Chondrocyte (in vitro differentiated cells): ENCODE results near the gene TMEM169. TPM values are rescaled to one million over a fixed set of nuclear protein-coding genes. Genes with fewer than 3 reads are reported as not detected.

Experiments
- DNase-seq: peaks from one replicate; pipeline ENCODE4 v3.0.0; 2021; ENCODE audit warnings: mixed read lengths, low spot score
- H3K27ac Mint-ChIP-seq: one replicate; pipeline ENCODE4 v1.8.0; 2021; ENCODE audit warnings: mild to moderate bottlenecking, moderate library complexity, mixed read lengths; ENCODE audit not compliant: unreplicated experiment
- H3K27me3 Mint-ChIP-seq: 2 replicates; pipeline ENCODE4 v1.8.0; 2021; ENCODE audit warnings: low read depth, mixed read lengths
- H3K36me3 Mint-ChIP-seq: 2 replicates; pipeline ENCODE4 v1.8.0; 2021; ENCODE audit warnings: low read depth, mixed read lengths
- H3K4me1 Mint-ChIP-seq: 2 replicates; pipeline ENCODE4 v1.8.0; 2021; ENCODE audit warnings: low read depth, mild to moderate bottlenecking, mixed read lengths
- H3K4me3 Mint-ChIP-seq: one replicate; pipeline ENCODE4 v1.8.0; 2021; ENCODE audit warnings: mild to moderate bottlenecking, moderate library complexity, mixed read lengths; ENCODE audit not compliant: unreplicated experiment
- H3K9me3 Mint-ChIP-seq: 2 replicates; pipeline ENCODE4 v1.8.0; 2021; ENCODE audit warnings: low read depth, mixed read lengths
- total RNA-seq: library from RNA; stranded (reverse); gene quantifications from 3 replicates; pipeline ENCODE4 v1.2.1, GENCODE V29; 2021
- TF ChIP-seq, protein P1 (sequence below): fragments of 200-600 bp; sonication (generic); IDR thresholded peaks from 2 replicates; pipeline ENCODE4 v1.5.0; 2021; ENCODE audit warnings: antibody characterized with exemption, mild to moderate bottlenecking, moderate library complexity

The TMEM169 gene
- total RNA-seq, 1 donor from 2014 or later: 1.3 TPM

- no peak for DNase-seq
- TF ChIP-seq, protein P1, sequence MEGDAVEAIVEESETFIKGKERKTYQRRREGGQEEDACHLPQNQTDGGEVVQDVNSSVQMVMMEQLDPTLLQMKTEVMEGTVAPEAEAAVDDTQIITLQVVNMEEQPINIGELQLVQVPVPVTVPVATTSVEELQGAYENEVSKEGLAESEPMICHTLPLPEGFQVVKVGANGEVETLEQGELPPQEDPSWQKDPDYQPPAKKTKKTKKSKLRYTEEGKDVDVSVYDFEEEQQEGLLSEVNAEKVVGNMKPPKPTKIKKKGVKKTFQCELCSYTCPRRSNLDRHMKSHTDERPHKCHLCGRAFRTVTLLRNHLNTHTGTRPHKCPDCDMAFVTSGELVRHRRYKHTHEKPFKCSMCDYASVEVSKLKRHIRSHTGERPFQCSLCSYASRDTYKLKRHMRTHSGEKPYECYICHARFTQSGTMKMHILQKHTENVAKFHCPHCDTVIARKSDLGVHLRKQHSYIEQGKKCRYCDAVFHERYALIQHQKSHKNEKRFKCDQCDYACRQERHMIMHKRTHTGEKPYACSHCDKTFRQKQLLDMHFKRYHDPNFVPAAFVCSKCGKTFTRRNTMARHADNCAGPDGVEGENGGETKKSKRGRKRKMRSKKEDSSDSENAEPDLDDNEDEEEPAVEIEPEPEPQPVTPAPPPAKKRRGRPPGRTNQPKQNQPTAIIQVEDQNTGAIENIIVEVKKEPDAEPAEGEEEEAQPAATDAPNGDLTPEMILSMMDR: no peak
- H3K27ac Mint-ChIP-seq: no peak overlapping the region
- H3K4me3 Mint-ChIP-seq: no peak overlapping the region
- peaks cover 1% of the 10 kb centered on the region for H3K27me3 Mint-ChIP-seq
- peaks cover 9% of the 10 kb centered on the region for H3K4me1 Mint-ChIP-seq
- H3K36me3 Mint-ChIP-seq: no peaks in the 10 kb centered on the region
- H3K9me3 Mint-ChIP-seq: no peaks in the 10 kb centered on the region
These were observed 21.5 kb downstream of the TMEM169 start for GRCh38 chr2:216103213-216103612.

DNA sequence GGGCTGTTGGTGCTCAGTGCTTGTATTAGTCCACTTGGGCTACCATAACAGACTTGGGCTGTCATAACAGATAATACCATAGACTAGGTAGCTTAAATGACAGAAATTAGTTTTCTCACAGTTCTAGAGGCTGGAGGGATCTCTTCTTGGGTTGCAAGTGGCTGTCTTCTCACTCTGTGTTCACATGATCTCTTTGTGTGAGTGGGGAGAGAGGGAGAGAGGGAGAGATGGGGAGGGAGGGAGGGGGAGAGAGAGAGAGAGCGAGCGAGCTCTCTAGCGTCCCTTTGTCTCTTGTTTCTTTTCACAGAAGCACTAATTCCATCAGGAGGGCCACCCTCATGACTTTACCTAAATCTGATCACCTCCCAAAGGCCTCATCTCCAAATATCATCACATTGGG is 23.0 kb downstream of the TMEM169 start:
- H3K9me3 Mint-ChIP-seq: no peaks in the 10 kb centered on the region
- no peaks in the 10 kb centered on the region for H3K36me3 Mint-ChIP-seq
- TF ChIP-seq, protein P1: no peak
- H3K27me3 Mint-ChIP-seq: peaks cover 1% of the 10 kb centered on the region
- H3K4me1 Mint-ChIP-seq: peaks cover 18% of the 10 kb centered on the region
- DNase-seq: no peak
- no peak overlapping the region for H3K27ac Mint-ChIP-seq
- no peak overlapping the region for H3K4me3 Mint-ChIP-seq

- Mint-ChIP-seq H3K4me3 (peak overlapping the region; percentile 45), H3K4me1 (peaks cover 39% of the 10 kb centered on the region), H3K27me3 (peaks cover 1% of the 10 kb centered on the region), H3K27ac (no peak overlapping the region), H3K9me3 (no peaks in the 10 kb centered on the region), H3K36me3 (peaks cover 6% of the 10 kb centered on the region)
- TF ChIP-seq, protein P1: no peak
- no peak for DNase-seq
These were observed 25.6 kb downstream of the TMEM169 start for GRCh38 chr2:216107320-216107719.

- H3K4me1 Mint-ChIP-seq: peaks cover 40% of the 10 kb centered on the region
- peak overlapping the region; percentile 45 for H3K4me3 Mint-ChIP-seq
- peak overlapping the region; percentile 70 for H3K27ac Mint-ChIP-seq
- DNase-seq: no peak
- H3K36me3 Mint-ChIP-seq: peaks cover 6% of the 10 kb centered on the region
- H3K27me3 Mint-ChIP-seq: peaks cover 1% of the 10 kb centered on the region
- TF ChIP-seq, protein P1: no peak
- no peaks in the 10 kb centered on the region for H3K9me3 Mint-ChIP-seq
These were observed 26.0 kb downstream of the TMEM169 start for GRCh38 chr2:216107760-216108159.

- Mint-ChIP-seq H3K27ac (peak overlapping the region; percentile 100), H3K9me3 (no peaks in the 10 kb centered on the region), H3K27me3 (peaks cover 1% of the 10 kb centered on the region), H3K4me3 (peak overlapping the region; percentile 100), H3K4me1 (peaks cover 40% of the 10 kb centered on the region), H3K36me3 (peaks cover 10% of the 10 kb centered on the region)
- TF ChIP-seq, protein P1: no peak
- no peak for DNase-seq
These were observed 26.7 kb downstream of the TMEM169 start for GRCh38 chr2:216108310-216108966.
